Measurements from ENCODE around the gene CHRM2.

CHRM2 gene

GRCh38 chr7:137025469-137026175 is 157.2 kb downstream of the CHRM2 start:
- TF ChIP-seq CTCF (IDR thresholded peaks at IDR 0.05; ENCODE audit: low read depth, low read length, missing control alignments): no peak
- DNase-seq (ENCODE audit: low read depth): no peak
- H3K4me3 ChIP-seq (ENCODE audit: low read depth, low read length): no peak overlapping the region

- H3K4me3 ChIP-seq (ENCODE audit: low read depth, low read length): no peak overlapping the region
- DNase-seq (ENCODE audit: low read depth): no peak
- no peak for TF ChIP-seq CTCF (IDR thresholded peaks at IDR 0.05; ENCODE audit: low read depth, low read length, missing control alignments)
Measured at GRCh38 chr7:137026176-137026500, 157.7 kb downstream of the CHRM2 start.

- H3K4me3 ChIP-seq (ENCODE audit: low read depth, low read length): no peak overlapping the region
- DNase-seq (ENCODE audit: low read depth): no peak
- TF ChIP-seq CTCF (IDR thresholded peaks at IDR 0.05; ENCODE audit: low read depth, low read length, missing control alignments): no peak
Measured at GRCh38 chr7:137032436-137032835, 164.0 kb downstream of the CHRM2 start.

- no peak overlapping the region for H3K4me3 ChIP-seq (ENCODE audit: low read depth, low read length)
- TF ChIP-seq CTCF (IDR thresholded peaks at IDR 0.05; ENCODE audit: low read depth, low read length, missing control alignments): no peak
- no peak for DNase-seq (ENCODE audit: low read depth)
Measured at GRCh38 chr7:137036768-137037167, 168.3 kb downstream of the CHRM2 start.

- DNase-seq (ENCODE audit: low read depth): no peak
- no peak for TF ChIP-seq CTCF (IDR thresholded peaks at IDR 0.05; ENCODE audit: low read depth, low read length, missing control alignments)
- H3K4me3 ChIP-seq (ENCODE audit: low read depth, low read length): no peak overlapping the region
Measured at GRCh38 chr7:137038706-137039105, 170.3 kb downstream of the CHRM2 start.

GRCh38 chr7:137040745-137041144 is 172.3 kb downstream of the CHRM2 start:
- no peak for TF ChIP-seq CTCF (IDR thresholded peaks at IDR 0.05; ENCODE audit: low read depth, low read length, missing control alignments)
- DNase-seq (ENCODE audit: low read depth): no peak
- H3K4me3 ChIP-seq (ENCODE audit: low read depth, low read length): no peak overlapping the region

GRCh38 chr7:137045573-137045972 is 177.1 kb downstream of the CHRM2 start:
- H3K4me3 ChIP-seq (ENCODE audit: low read depth, low read length): no peak overlapping the region
- no peak for TF ChIP-seq CTCF (IDR thresholded peaks at IDR 0.05; ENCODE audit: low read depth, low read length, missing control alignments)
- no peak for DNase-seq (ENCODE audit: low read depth)

Data from GM12864 (cell line).